ENCODE data around the gene CHI3L1.
A peak's percentile ranks its signal among the peaks of the same experiment; 100 is the strongest.

CHI3L1 gene

DNA sequence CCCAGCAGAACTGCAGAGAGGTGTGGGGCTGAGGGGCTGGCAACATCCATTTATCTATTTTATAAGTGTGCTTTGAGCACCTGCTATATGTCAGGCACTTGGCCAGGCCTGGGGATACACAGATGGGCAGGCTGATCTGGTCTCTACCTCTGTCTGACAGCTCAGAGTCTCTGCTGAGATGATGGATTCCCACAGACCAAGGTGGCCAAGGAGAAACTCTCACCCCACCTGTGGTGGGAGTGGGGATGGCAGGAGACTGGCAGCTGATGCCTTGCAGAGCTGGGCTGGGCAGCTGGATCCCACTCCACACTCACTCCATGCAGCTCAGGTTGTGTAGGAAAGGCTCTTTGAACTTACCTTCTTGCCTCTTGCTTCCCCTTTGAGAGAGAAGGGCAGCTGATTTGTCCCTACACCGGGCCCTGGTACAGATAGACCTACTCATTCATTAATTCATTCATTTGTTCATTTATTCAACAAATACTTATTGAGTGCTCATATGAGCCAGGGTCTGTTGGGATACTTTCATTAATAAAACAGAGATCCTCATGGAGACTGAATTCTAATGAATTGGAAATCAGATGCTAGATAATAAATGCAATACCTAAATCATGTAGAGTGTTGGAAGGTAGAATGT is 50.0 kb downstream of the CHI3L1 start:
- Histone ChIP-seq H3K4me1 (ENCODE audit: control extremely low read depth in 1 of 4, control insufficient read depth in 4 of 4, insufficient read depth in 4 of 4, low read length in 3 of 4) (peaks cover 4 to 15% (median 10%) of the 10 kb centered on the region in 4 experiments), H3K27ac (ENCODE audit: insufficient read depth in 1 of 2, low read depth in 1 of 2, low read length in 2 of 2, poor library complexity in 1 of 2, severe bottlenecking in 2 of 2) (no peak overlapping the region), H3K4me3 (ENCODE audit: control insufficient read depth in 1 of 7, extremely low read depth in 1 of 7, insufficient read depth in 4 of 7, low read depth in 2 of 7, low read length in 6 of 7) (no peak overlapping the region), H3K36me3 (ENCODE audit: control insufficient read depth in 4 of 4, insufficient read depth in 4 of 4, low read length in 3 of 4) (no peaks in the 10 kb centered on the region), H3K9me3 (ENCODE audit: control extremely low read depth in 1 of 5, control insufficient read depth in 4 of 5, insufficient read depth in 2 of 5, low read depth in 1 of 5, low read length in 4 of 5) (no peaks in the 10 kb centered on the region), H3K27me3 (replicated peaks in 2 of 5; ENCODE audit: control insufficient read depth in 4 of 5, insufficient read depth in 5 of 5, low read length in 4 of 5) (peaks cover 0 to 12% (median 7%) of the 10 kb centered on the region in 5 experiments)
- CTCF ChIA-PET: interaction anchor here (2.3 to 25.2 kb wide), 3 partner anchors 12 to 30 kb away, joined by 7 to 313 read pairs (median 57); partner anchors contain the start of gene MYBPH
- POLR2A ChIA-PET: interaction anchor here (1.1 kb wide), 1 partner anchor 15 kb away, joined by 3 read pairs; no protein-coding TSS in a partner anchor
- no CpG with 5 or more reads among the region's 1 CpG for WGBS (ENCODE audit: insufficient coverage)
- DNase-seq: peak in 2 of 3 donors; percentile 14 to 28

DNA sequence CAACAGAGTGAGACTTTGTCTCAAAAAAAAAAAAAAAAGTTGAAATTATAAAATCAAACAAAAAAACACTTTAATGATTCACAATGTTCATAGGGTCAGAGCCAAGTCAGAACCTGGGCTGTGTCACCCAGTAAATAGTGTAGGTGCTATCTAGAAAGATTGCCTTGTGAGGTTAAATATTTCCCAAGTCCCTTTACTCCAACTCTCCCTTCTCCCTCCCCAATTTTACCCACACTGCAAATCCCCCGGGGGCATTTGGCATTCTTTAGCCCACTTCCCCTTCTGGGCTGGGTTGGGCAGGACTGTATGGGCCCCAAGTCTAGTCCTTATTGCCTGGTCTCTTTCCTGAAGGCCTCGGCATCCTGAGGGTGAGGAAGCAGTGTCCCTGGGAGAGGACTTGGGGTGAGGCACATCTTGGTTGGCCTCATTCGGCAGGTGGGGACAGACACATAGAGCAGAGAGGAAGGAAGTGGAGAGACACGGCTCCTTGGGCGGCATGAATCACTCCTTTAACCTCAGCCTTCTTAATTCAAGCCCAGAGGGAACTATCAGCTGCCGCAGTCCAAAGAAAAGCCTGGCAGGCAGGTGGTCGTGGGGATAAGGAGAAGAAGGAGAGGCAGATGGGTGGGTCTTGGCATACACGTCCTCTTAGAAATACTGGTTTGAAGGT is 50.7 kb downstream of the CHI3L1 start:
- H3K4me3 ChIP-seq (ENCODE audit: control insufficient read depth in 1 of 7, extremely low read depth in 1 of 7, insufficient read depth in 4 of 7, low read depth in 2 of 7, low read length in 6 of 7): no peak overlapping the region
- CTCF ChIA-PET: interaction anchor here (2.3 to 25.2 kb wide), 3 partner anchors 13 to 31 kb away, joined by 7 to 313 read pairs (median 57); partner anchors contain the start of gene MYBPH
- H3K27me3 ChIP-seq (replicated peaks in 2 of 5; ENCODE audit: control insufficient read depth in 4 of 5, insufficient read depth in 5 of 5, low read length in 4 of 5): peaks cover 0 to 16% (median 4%) of the 10 kb centered on the region in 5 experiments
- peak; percentile 55 to 90 (median 85) for DNase-seq
- peaks cover 4 to 15% (median 10%) of the 10 kb centered on the region in 4 experiments for H3K4me1 ChIP-seq (ENCODE audit: control extremely low read depth in 1 of 4, control insufficient read depth in 4 of 4, insufficient read depth in 4 of 4, low read length in 3 of 4)
- no peaks in the 10 kb centered on the region for H3K36me3 ChIP-seq (ENCODE audit: control insufficient read depth in 4 of 4, insufficient read depth in 4 of 4, low read length in 3 of 4)
- POLR2A ChIA-PET: interaction anchor here (1.1 kb wide), 1 partner anchor 14 kb away, joined by 3 read pairs; no protein-coding TSS in a partner anchor
- 0% methylated on average over 4 of the region's 8 CpGs for WGBS (ENCODE audit: insufficient coverage)
- no peaks in the 10 kb centered on the region for H3K9me3 ChIP-seq (ENCODE audit: control extremely low read depth in 1 of 5, control insufficient read depth in 4 of 5, insufficient read depth in 2 of 5, low read depth in 1 of 5, low read length in 4 of 5)
- no peak overlapping the region for H3K27ac ChIP-seq (ENCODE audit: insufficient read depth in 1 of 2, low read depth in 1 of 2, low read length in 2 of 2, poor library complexity in 1 of 2, severe bottlenecking in 2 of 2)

DNA sequence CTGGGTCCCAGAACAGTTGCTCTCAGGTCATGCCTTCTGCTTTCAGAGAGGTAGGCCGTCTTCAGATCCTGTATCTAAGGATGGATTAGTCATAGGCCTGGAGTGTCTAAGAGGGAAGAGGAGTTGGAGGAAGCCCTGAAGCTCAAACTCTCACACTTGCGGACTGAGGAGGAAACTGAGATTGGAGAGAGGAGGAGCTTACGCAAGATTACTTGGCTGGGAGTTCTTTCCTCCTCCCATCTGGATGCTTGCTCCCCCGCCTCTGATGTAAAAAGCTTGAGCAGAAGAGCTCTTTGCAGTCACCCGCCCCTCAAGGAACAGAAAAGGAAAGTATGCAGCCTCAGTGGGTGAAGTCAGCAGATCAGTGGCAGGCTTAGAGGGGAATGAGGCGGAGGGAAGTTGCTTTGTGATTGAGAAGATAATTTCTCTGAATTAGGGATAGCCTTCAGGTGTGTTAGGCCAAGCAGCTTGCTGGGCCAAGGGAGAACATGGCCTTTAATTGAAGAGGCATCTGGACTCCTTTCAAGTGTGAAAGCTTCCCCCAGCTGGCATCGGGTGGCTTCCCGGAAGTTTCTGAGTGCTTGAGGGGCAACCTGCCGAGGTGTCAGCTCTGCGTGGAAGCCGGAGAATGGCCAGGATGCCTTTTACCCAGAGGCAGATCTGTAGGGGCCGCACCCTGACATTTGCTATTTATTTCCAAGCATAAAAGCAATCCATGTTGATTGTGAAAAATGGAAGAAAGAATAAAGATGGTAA is 52.4 kb downstream of the CHI3L1 start:
- POLR2A ChIA-PET: no interaction called here
- Histone ChIP-seq H3K4me1 (ENCODE audit: control extremely low read depth in 1 of 4, control insufficient read depth in 4 of 4, insufficient read depth in 4 of 4, low read length in 3 of 4) (peaks cover 4 to 15% (median 10%) of the 10 kb centered on the region in 4 experiments), H3K27me3 (replicated peaks in 2 of 5; ENCODE audit: control insufficient read depth in 4 of 5, insufficient read depth in 5 of 5, low read length in 4 of 5) (peaks cover 0 to 25% (median 17%) of the 10 kb centered on the region in 5 experiments), H3K4me3 (ENCODE audit: control insufficient read depth in 1 of 7, extremely low read depth in 1 of 7, insufficient read depth in 4 of 7, low read depth in 2 of 7, low read length in 6 of 7) (no peak overlapping the region), H3K9me3 (ENCODE audit: control extremely low read depth in 1 of 5, control insufficient read depth in 4 of 5, insufficient read depth in 2 of 5, low read depth in 1 of 5, low read length in 4 of 5) (no peaks in the 10 kb centered on the region), H3K36me3 (ENCODE audit: control insufficient read depth in 4 of 4, insufficient read depth in 4 of 4, low read length in 3 of 4) (no peaks in the 10 kb centered on the region), H3K27ac (ENCODE audit: insufficient read depth in 1 of 2, low read depth in 1 of 2, low read length in 2 of 2, poor library complexity in 1 of 2, severe bottlenecking in 2 of 2) (no peak overlapping the region)
- peak in 1 of 3 donors; percentile 18 for DNase-seq
- WGBS (ENCODE audit: insufficient coverage): 74% methylated on average over 8 of the region's 12 CpGs
- CTCF ChIA-PET: interaction anchor here (0.6 to 25.2 kb wide), 8 partner anchors 9 to 1419 kb away, joined by 3 to 313 read pairs (median 13); partner anchors contain the start of gene MYBPH

DNA sequence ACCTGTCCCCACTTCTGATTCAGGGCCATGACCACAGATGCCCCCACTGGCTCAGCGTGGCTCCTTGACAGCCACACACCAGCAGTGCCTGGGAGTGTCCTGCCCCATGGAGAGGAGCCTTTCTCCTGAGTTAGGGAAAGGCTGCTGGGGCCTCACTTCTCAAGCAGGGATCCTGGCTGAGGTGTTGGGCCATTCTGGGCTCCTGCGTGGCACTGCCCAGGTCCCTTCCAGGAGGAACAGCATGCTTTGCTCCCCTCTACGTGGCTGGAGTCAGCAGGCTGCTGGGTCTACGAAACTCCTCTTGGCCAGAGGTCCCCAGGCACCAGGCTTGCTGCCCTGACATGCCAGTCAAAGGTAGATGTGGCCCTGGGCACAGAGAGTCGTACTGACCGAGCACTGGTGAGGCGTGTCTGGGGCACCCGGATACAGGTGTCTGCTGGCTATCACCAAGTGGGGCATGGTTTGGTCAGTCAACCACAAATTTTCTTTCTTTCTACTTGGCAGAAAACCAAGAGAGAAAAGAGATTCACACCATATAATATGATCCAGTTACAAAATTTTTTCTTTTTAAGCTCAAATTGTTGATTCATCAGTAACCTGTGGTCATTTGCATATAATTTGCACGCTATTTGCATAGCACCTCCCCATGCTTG is 54.8 kb downstream of the CHI3L1 start:
- peaks cover 4 to 27% (median 20%) of the 10 kb centered on the region in 4 experiments for H3K4me1 ChIP-seq (ENCODE audit: control extremely low read depth in 1 of 4, control insufficient read depth in 4 of 4, insufficient read depth in 4 of 4, low read length in 3 of 4)
- CTCF ChIA-PET: interaction anchor here (1.2 to 25.2 kb wide), 7 partner anchors 14 to 138 kb away, joined by 3 to 313 read pairs (median 15); partner anchors contain the start of gene MYBPH
- DNase-seq: no peak
- no peak overlapping the region for H3K27ac ChIP-seq (ENCODE audit: insufficient read depth in 1 of 2, low read depth in 1 of 2, low read length in 2 of 2, poor library complexity in 1 of 2, severe bottlenecking in 2 of 2)
- H3K9me3 ChIP-seq (ENCODE audit: control extremely low read depth in 1 of 5, control insufficient read depth in 4 of 5, insufficient read depth in 2 of 5, low read depth in 1 of 5, low read length in 4 of 5): no peaks in the 10 kb centered on the region
- H3K27me3 ChIP-seq (replicated peaks in 2 of 5; ENCODE audit: control insufficient read depth in 4 of 5, insufficient read depth in 5 of 5, low read length in 4 of 5): peaks cover 0 to 48% (median 29%) of the 10 kb centered on the region in 5 experiments
- no peaks in the 10 kb centered on the region for H3K36me3 ChIP-seq (ENCODE audit: control insufficient read depth in 4 of 4, insufficient read depth in 4 of 4, low read length in 3 of 4)
- WGBS (ENCODE audit: insufficient coverage): 95% methylated on average over 9 of the region's 9 CpGs
- no peak overlapping the region for H3K4me3 ChIP-seq (ENCODE audit: control insufficient read depth in 1 of 7, extremely low read depth in 1 of 7, insufficient read depth in 4 of 7, low read depth in 2 of 7, low read length in 6 of 7)
- POLR2A ChIA-PET: no interaction called here

DNA sequence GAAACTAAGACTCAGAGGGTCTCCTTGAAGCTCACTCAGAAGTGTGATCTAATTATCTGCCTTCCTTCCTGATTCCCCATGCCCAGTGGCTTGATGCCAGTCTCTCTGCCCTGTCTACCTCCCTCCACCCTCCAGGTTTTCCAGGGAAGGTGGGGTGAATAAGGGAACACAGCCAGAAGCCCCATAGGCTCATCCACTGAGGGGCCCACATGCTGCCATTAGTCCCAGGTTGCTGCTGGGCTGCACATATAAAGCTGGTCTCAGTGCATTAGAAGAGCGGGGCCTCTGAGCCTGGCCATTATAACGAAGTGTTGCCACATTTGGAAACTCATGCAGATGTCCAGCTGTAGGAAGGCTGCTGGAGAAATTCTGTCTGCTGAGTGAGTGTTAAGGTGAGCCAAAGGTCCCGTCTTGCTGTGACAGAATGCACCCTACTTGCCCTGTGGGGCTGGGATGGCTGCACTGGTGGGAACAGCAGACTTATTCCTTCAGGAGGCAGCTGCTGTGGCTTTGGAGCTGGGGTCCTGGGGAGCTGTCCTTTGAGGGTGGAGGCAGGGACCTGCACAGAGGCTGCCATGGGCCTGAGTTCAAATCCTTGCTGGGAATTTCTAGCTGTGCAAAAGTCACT is 56.0 kb downstream of the CHI3L1 start:
- Histone ChIP-seq H3K4me3 (ENCODE audit: control insufficient read depth in 1 of 7, extremely low read depth in 1 of 7, insufficient read depth in 4 of 7, low read depth in 2 of 7, low read length in 6 of 7) (no peak overlapping the region), H3K27me3 (replicated peaks in 2 of 5; ENCODE audit: control insufficient read depth in 4 of 5, insufficient read depth in 5 of 5, low read length in 4 of 5) (peaks cover under 1 to 58% (median 36%) of the 10 kb centered on the region in 5 experiments), H3K36me3 (ENCODE audit: control insufficient read depth in 4 of 4, insufficient read depth in 4 of 4, low read length in 3 of 4) (no peaks in the 10 kb centered on the region), H3K9me3 (ENCODE audit: control extremely low read depth in 1 of 5, control insufficient read depth in 4 of 5, insufficient read depth in 2 of 5, low read depth in 1 of 5, low read length in 4 of 5) (no peaks in the 10 kb centered on the region), H3K27ac (ENCODE audit: insufficient read depth in 1 of 2, low read depth in 1 of 2, low read length in 2 of 2, poor library complexity in 1 of 2, severe bottlenecking in 2 of 2) (no peak overlapping the region), H3K4me1 (ENCODE audit: control extremely low read depth in 1 of 4, control insufficient read depth in 4 of 4, insufficient read depth in 4 of 4, low read length in 3 of 4) (peaks cover 0 to 19% (median 10%) of the 10 kb centered on the region in 4 experiments)
- CTCF ChIA-PET: interaction anchor here (0.7 to 25.2 kb wide), 6 partner anchors 9 to 139 kb away, joined by 3 to 313 read pairs (median 30); partner anchors contain the start of gene MYBPH
- POLR2A ChIA-PET: interaction anchor here (1.0 kb wide), 1 partner anchor 8 kb away, joined by 3 read pairs; no protein-coding TSS in a partner anchor
- WGBS (ENCODE audit: insufficient coverage): 100% methylated on average over 3 of the region's 3 CpGs
- no peak for DNase-seq

Data from common myeloid progenitor, CD34-positive (primary cell).